ENCODE data around the gene TPRN.

TPRN gene

GRCh38 chr9:137186385-137186784 is 14.2 kb downstream of the TPRN start:
- H3K4me3 ChIP-seq (ENCODE audit: low read depth, low read length): no peak overlapping the region
- no peak for TF ChIP-seq CTCF (IDR thresholded peaks at IDR 0.05; ENCODE audit: low read depth, low read length)

- no peak overlapping the region for H3K4me3 ChIP-seq (ENCODE audit: low read depth, low read length)
- no peak for TF ChIP-seq CTCF (IDR thresholded peaks at IDR 0.05; ENCODE audit: low read depth, low read length)
Observed at GRCh38 chr9:137185921-137186320, 14.6 kb downstream of the TPRN start.

- no peak overlapping the region for H3K4me3 ChIP-seq (ENCODE audit: low read depth, low read length)
- TF ChIP-seq CTCF (IDR thresholded peaks at IDR 0.05; ENCODE audit: low read depth, low read length): no peak
Observed at GRCh38 chr9:137184881-137185660, 15.5 kb downstream of the TPRN start.

GRCh38 chr9:137183980-137184595 is 16.5 kb downstream of the TPRN start:
- no peak for TF ChIP-seq CTCF (IDR thresholded peaks at IDR 0.05; ENCODE audit: low read depth, low read length)
- H3K4me3 ChIP-seq (ENCODE audit: low read depth, low read length): no peak overlapping the region

GRCh38 chr9:137182836-137183235 is 17.7 kb downstream of the TPRN start:
- H3K4me3 ChIP-seq (ENCODE audit: low read depth, low read length): no peak overlapping the region
- TF ChIP-seq CTCF (IDR thresholded peaks at IDR 0.05; ENCODE audit: low read depth, low read length): no peak

- TF ChIP-seq CTCF (IDR thresholded peaks at IDR 0.05; ENCODE audit: low read depth, low read length): no peak
- H3K4me3 ChIP-seq (ENCODE audit: low read depth, low read length): no peak overlapping the region
Observed at GRCh38 chr9:137181680-137182079, 18.9 kb downstream of the TPRN start.

GRCh38 chr9:137180491-137180890 is 20.1 kb downstream of the TPRN start:
- no peak overlapping the region for H3K4me3 ChIP-seq (ENCODE audit: low read depth, low read length)
- no peak for TF ChIP-seq CTCF (IDR thresholded peaks at IDR 0.05; ENCODE audit: low read depth, low read length)

Measured in WI38 (cell line).